ENCODE measurements around the gene S100A1. TPM values are rescaled to one million over a fixed set of nuclear protein-coding genes. Genes with fewer than 3 reads are reported as not detected.

The S100A1 gene
- total and polyA plus RNA-seq, 2 experiments from 2014 or later: 1.3 to 2.7 TPM

GRCh38 chr1:153628638-153629342 is 556 bp downstream of the S100A1 start:
- no peak overlapping the region for H3K4me2 ChIP-seq
- no peak overlapping the region for H3K27ac ChIP-seq
- no peaks in the 10 kb centered on the region for H3K36me3 ChIP-seq (replicated peaks; ENCODE audit: insufficient read depth, low read depth)
- H4K20me1 ChIP-seq (ENCODE audit: insufficient read depth, poor library complexity, severe bottlenecking): no peaks in the 10 kb centered on the region
- H3K79me2 ChIP-seq: peaks cover 15% of the 10 kb centered on the region
- no peaks in the 10 kb centered on the region for H3K27me3 ChIP-seq
- DNase-seq (ENCODE audit: low spot score): no peak
- peaks cover 39% of the 10 kb centered on the region for H3K4me1 ChIP-seq (ENCODE audit: insufficient read depth)
- WGBS (ENCODE audit: low lambda C conversion rate, missing lambda C conversion rate): 91% methylated on average over 6 of the region's 6 CpGs
- no peaks in the 10 kb centered on the region for H3K9me2 ChIP-seq (replicated peaks; ENCODE audit: insufficient read depth)
- no peaks in the 10 kb centered on the region for H3K9me3 ChIP-seq (ENCODE audit: low read depth)
- TF ChIP-seq EZH2phosphoT487 (IDR thresholded peaks at IDR 0.05; ENCODE audit: low read depth, severe bottlenecking, unreplicated experiment) (no peak), CTCF (IDR thresholded peaks at IDR 0.05; ENCODE audit: poor library complexity) (no peak), EZH2 (IDR thresholded peaks at IDR 0.05; ENCODE audit: borderline replicate concordance) (no peak)
- no peak overlapping the region for H3K4me3 ChIP-seq
- no peak overlapping the region for H2AFZ ChIP-seq

GRCh38 chr1:153629343-153629665 is 1.1 kb downstream of the S100A1 start:
- Histone ChIP-seq H2AFZ (no peak overlapping the region), H3K9me3 (ENCODE audit: low read depth) (no peaks in the 10 kb centered on the region), H3K4me3 (no peak overlapping the region), H3K27ac (no peak overlapping the region), H3K9me2 (replicated peaks; ENCODE audit: insufficient read depth) (no peaks in the 10 kb centered on the region), H3K4me2 (no peak overlapping the region), H3K27me3 (no peaks in the 10 kb centered on the region), H3K36me3 (replicated peaks; ENCODE audit: insufficient read depth, low read depth) (no peaks in the 10 kb centered on the region), H3K4me1 (ENCODE audit: insufficient read depth) (peaks cover 39% of the 10 kb centered on the region), H4K20me1 (ENCODE audit: insufficient read depth, poor library complexity, severe bottlenecking) (no peaks in the 10 kb centered on the region), H3K79me2 (peaks cover 13% of the 10 kb centered on the region)
- no peak for TF ChIP-seq EZH2 (IDR thresholded peaks at IDR 0.05; ENCODE audit: borderline replicate concordance)
- no peak for TF ChIP-seq EZH2phosphoT487 (IDR thresholded peaks at IDR 0.05; ENCODE audit: low read depth, severe bottlenecking, unreplicated experiment)
- no peak for TF ChIP-seq CTCF (IDR thresholded peaks at IDR 0.05; ENCODE audit: poor library complexity)
- WGBS (ENCODE audit: low lambda C conversion rate, missing lambda C conversion rate): 79% methylated on average over 5 of the region's 5 CpGs
- no peak for DNase-seq (ENCODE audit: low spot score)

- Histone ChIP-seq H3K4me1 (ENCODE audit: insufficient read depth) (peaks cover 39% of the 10 kb centered on the region), H3K9me3 (ENCODE audit: low read depth) (no peaks in the 10 kb centered on the region), H2AFZ (no peak overlapping the region), H3K4me3 (no peak overlapping the region), H3K27ac (peak overlapping the region; percentile 40), H3K36me3 (replicated peaks; ENCODE audit: insufficient read depth, low read depth) (no peaks in the 10 kb centered on the region), H3K79me2 (peaks cover 18% of the 10 kb centered on the region), H4K20me1 (ENCODE audit: insufficient read depth, poor library complexity, severe bottlenecking) (peaks cover 6% of the 10 kb centered on the region), H3K27me3 (no peaks in the 10 kb centered on the region), H3K4me2 (no peak overlapping the region), H3K9me2 (replicated peaks; ENCODE audit: insufficient read depth) (no peaks in the 10 kb centered on the region)
- TF ChIP-seq CTCF (IDR thresholded peaks at IDR 0.05; ENCODE audit: poor library complexity) (no peak), EZH2 (IDR thresholded peaks at IDR 0.05; ENCODE audit: borderline replicate concordance) (no peak), EZH2phosphoT487 (IDR thresholded peaks at IDR 0.05; ENCODE audit: low read depth, severe bottlenecking, unreplicated experiment) (no peak)
- WGBS (ENCODE audit: low lambda C conversion rate, missing lambda C conversion rate): 90% methylated on average over 1 of the region's 1 CpG
- no peak for DNase-seq (ENCODE audit: low spot score)
Observed at GRCh38 chr1:153629971-153630370, 1.7 kb downstream of the S100A1 start.
